Stimulated activated CD4-positive, alpha-beta T cell treated with anti-CD3 and anti-CD28 coated beads, TNF-alpha, amount 100 ng/mL, for 4 hours (primary cell): ENCODE results near the gene ZNF462.
"Not testable (repeated sequence)": the region's sequence is repeated elsewhere in the genome, so short reads cannot be mapped to it uniquely, and the experiment has no call there.

Experiments used
- DNase-seq, 3 experiments: peaks; one replicate each; pipeline ENCODE4 v3.0.0-alpha.2; 2020; ENCODE audit warnings: low read depth in 3 of 3

The ZNF462 gene

DNA sequence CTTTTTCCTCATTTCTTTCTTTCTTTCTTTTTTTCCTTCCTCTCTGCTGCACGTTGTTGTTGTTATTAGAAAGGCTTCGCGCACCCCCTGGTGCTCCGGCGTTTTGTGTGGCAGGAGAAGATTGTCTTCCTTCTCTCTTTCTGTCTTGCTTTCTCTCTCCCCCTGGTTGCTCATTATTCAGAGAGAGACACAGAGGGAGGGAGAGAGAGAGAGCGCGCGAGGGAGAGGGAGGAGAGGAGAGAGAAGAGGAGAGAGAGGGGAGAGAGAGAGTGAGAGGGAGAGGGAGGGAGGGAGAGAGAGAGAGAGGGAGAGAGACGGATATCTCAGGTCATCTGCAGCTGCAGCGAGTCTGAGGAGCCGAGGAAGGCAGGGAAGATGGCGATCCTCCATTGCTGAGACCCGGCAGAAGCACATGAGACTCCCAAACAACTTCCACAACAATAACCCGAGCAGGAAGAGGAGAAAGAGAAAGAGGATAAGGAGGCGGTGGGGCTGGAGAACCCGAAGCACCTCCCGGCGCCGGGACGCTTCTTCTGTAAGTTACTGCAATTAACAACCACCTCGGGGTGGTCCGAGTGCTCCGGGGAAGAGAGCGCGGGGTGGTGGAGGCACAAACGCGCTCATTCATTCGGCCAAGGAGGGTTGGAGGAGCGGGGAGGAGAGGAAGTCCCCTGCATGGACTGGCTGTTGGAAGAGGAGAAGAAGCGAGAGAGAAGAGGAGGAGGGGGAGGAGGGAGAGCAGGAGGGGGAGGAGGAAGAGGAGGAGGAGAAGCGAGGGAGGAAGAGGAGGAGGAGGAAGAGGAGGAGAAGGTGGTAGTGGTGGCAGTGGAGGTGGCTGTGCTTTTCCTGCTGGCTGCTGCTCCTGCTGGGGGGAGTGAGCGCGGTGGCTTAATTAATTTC, at the start of gene ZNF462:
Gene ZNF462, plus strand, starts transcription at position 346 of the 900 bp plus-strand sequence. CDS start 60,218 bp downstream, outside the sequence.
- DNase-seq, result no peak

DNA sequence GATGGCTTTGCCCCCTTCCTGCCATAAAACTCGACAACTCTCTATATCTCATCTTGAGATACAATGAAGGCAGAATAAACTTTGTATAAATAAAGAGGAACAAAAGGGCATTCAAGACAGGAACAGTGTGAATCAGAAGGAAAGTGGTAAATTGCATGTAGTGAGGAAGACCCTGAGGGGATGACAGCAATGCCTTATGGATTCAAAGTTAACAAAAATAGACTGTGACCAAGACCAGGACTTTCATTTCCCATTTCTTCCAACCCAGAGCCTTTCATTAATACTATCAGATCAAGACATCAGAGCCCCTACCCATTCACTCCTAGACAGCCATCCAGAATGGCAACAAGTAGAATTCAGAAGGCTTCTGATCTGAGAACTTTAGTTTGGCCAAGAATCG, 46.4 kb upstream of the ZNF462 start:
- DNase-seq, result no peak

GRCh38 chr9:106818034-106818433, 44.9 kb upstream of the ZNF462 start:
- no peak for DNase-seq

DNA sequence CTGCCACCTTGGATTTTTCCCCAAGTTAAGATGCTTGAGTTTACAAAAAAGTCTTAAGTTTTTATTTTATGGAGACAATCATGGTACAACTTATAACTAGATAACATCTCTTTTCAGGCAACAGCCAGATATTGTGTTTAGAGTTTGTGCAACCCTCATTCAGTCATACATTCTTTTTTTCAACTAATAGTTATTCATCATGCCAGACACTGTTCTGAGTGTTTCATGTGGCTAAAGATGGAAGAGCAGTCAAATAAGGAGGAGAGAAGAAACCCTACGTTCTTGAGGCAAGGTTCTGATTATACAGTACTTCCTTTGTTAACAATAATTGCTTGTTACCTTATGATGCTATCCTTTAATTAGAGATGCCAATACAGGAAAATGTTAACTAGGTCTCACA, 42.1 kb upstream of the ZNF462 start:
- no peak for DNase-seq

GRCh38 chr9:106828070-106828469, 34.9 kb upstream of the ZNF462 start:
- DNase-seq, result no peak

DNA sequence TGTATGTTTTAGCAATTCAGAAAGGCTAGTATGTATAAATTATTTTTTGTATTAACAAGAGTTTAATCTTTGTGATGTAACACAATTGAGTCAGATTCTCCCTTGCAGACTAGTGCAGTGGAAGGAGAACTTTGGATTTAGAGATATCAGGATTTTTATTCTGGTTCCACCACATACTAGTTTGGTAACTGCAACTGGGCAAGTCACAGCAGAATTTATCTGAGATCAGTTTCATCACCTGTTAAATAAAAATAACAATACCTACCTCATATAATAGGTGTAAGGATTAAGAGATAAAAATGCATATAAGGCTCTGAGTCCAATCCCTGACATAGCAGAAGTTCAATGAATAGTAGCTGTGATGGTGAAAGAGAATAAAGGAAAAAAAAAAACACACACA, 34.0 kb upstream of the ZNF462 start:
- DNase-seq, result no peak

DNA sequence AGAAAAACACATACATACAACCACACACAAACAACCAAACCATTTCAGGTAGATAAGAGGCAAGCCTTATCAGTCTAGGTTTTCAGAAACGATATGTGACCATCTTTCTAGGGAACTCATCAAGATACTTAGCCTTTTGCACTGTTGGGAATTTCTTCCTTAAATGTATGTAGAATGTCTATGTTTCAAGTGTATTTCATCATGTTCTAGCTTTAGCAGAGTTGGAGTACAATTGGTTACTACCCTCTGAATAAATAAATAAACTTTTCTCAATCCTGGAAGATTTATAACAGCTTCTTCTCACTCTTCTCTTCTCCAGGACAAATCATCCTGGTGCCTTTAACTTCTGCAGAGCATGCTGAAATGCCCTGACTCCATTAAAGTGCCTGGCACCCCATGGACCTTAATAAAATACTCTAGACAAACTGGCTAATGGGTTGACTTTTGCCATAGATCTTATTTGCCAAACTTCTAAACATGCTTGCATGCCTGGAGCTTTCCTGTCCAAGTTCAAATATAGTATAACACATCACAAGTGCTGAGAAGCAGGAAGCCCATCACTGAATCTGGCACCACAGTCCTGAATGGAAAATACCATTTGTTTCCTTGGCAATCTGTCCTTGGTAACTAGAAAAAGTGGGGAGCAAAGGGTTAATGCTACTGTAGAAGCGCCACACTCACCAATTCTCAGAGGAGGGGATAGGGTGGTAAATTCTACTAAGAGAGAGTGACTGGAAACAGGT, 33.1 kb upstream of the ZNF462 start:
- no peak for DNase-seq

- no peak for DNase-seq
Observed at GRCh38 chr9:106830527-106831150, 32.3 kb upstream of the ZNF462 start.

GRCh38 chr9:106834888-106835287, 28.1 kb upstream of the ZNF462 start:
- no peak for DNase-seq

- no peak for DNase-seq
Observed at GRCh38 chr9:106835840-106836239, 27.1 kb upstream of the ZNF462 start.

DNA sequence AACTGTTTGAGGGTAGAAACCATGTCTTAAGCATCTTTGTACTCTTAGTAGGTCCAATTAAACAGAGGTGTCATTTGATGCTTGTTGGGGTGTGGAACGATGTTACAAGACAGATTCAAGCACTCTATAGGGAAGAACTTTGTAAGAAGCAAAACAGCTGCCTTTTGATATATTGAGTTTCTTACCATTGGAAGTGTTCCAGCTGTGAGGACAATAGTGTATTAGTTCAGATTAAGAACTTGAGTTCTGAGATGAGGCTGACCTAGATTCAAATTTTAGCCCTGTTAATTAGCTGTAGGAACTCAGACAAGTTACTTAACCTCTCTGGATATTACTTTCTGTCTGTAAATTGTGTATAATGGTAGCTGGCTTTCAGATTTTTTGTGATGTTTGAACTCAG, 19.6 kb upstream of the ZNF462 start:
- DNase-seq, result no peak

- no peak for DNase-seq
Observed at GRCh38 chr9:106846307-106846706, 16.7 kb upstream of the ZNF462 start.

DNA sequence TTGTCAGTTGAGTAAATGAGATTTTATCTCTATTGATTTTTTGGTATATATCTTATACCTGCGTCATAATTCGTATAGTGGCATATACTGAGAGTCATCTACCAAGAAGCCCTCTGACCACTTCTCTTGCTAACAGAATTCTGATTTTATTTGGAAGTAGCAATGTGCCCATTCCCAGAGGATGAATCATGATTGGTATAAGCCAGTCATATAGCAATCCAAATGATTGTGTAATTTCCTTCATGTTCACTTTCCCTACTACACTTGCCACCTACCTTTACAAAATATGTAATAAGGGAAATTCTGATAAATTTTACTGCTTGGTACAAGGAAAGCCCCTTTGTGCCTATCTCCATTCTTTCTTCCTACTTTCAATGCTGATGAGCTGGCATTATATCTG, 16.1 kb upstream of the ZNF462 start:
- no peak for DNase-seq

DNA sequence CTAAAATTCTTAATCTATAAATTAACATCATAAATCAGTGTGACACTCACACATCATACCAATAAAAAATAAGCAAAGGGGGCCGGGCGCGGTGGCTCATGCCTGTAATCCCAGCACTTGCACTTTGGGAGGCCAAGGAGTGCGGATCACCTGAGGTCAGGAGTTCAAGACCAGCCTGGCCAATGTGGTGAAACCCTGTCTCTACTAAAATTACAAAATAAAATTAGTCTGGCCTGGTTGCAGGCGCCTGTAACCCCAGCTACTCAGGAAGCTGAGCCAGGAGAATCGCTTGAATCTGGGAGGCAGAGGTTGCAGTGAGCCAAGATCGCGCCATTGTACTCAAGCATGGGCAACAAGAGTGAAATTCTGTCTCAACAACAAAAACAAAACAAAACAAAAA, 11.3 kb upstream of the ZNF462 start:
- DNase-seq, result not testable (repeated sequence)

- DNase-seq, result no peak
Observed at GRCh38 chr9:106857811-106858470, 5.0 kb upstream of the ZNF462 start.

- no peak for DNase-seq
Observed at GRCh38 chr9:106859957-106860720, 2.8 kb upstream of the ZNF462 start.

DNA sequence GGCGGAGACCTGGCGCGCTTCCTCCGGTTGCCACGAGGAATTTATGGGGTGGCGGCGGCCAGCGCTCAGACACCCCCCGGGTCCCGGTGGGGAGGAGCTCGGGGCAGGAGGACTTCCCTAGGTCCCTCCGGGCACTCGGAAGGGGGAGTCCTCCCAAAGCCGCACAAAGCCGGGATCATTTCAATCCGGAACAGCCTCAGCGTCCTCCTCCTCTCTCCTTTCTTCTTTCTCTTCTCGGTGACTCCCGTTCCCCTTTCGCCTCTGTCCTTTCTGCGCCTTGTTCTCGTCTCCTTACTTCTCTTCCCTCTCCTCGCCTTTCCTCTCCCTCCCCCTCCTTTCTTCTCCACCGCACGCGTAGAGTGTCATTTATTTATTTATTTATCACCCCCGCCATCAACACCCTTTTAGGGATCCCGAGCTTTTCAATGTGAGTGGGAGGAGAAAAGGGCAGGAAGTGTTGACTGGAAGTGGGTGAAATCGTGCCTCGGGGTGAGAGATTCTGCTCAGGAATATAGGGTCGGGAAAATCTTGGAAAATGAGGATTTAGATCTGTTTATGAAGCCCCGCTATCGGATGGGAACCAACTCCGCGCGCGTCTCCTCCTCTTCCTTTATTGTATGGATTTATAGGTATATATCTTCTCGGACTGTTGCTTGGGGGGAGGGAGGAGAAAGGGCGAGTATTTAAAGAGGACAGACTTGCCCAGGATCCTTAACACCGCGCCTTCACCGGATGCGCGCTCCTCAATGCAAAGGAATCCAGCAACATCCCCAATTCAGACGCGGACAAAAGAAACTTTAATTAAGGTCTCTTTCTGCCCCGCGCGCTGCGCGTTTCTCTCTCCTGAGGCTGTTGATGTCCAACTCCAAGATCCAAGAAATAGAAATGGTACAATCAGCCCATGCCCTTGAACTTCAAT, 2.0 kb upstream of the ZNF462 start:
- DNase-seq, result no peak

DNA sequence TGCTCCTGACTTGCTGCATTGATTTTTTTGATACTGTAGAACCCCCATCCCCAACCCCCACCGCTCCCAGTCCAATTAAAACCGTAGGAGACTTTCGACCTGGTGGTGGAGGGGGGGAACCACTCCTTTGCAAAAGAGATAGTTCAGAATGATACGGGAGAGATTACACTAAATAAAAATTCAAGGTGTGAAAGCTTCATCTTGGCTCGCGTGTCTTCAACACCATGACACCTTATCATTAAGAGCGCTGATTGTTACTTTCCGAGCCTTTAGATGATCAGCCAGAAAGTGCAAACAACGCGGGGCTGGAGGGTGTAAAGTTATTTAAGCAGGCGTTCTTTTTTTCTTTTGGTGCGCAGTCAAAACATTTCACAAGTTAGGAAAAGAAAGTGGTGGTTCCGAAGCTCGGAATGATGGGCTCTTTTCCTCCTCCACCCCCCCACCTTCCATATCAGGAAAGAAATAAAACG, 1.3 kb upstream of the ZNF462 start:
- no peak for DNase-seq

- DNase-seq, result no peak
Observed at GRCh38 chr9:106862110-106862820, 701 bp upstream of the ZNF462 start.
